ENCODE data around the gene RPL32. TPM values are rescaled to one million over a fixed set of nuclear protein-coding genes. Genes with fewer than 3 reads are reported as not detected.

The RPL32 gene
- total RNA-seq, 1 experiment from 2014 or later = 1,853 TPM

- no peak overlapping the region for H3K4me2 ChIP-seq (ENCODE audit: low read length)
- H3K4me3 ChIP-seq (replicated peaks in 1 of 2; ENCODE audit: low read depth in 1 of 2, low read length in 2 of 2) = no peak overlapping the region
- H3K4me1 ChIP-seq (ENCODE audit: control insufficient read depth in 1 of 2, insufficient read depth in 2 of 2, low read length in 2 of 2) = peaks cover 9% of the 10 kb centered on the region in 2 experiments
- H3K79me2 ChIP-seq (ENCODE audit: insufficient read depth, low read length) = no peaks in the 10 kb centered on the region
- ATAC-seq (no peak), DNase-seq (ENCODE audit: low read depth, low spot score) (no peak)
- no peaks in the 10 kb centered on the region for H3K36me3 ChIP-seq (ENCODE audit: control insufficient read depth in 1 of 2, insufficient read depth in 2 of 2, low read length in 2 of 2)
- TF ChIP-seq CEBPB (IDR thresholded peaks at IDR 0.05; ENCODE audit: low read depth) = no peak
- TF ChIP-seq ATF3 (IDR thresholded peaks at IDR 0.05) = no peak
- no peak for TF ChIP-seq YY1 (IDR thresholded peaks at IDR 0.05; ENCODE audit: extremely low read depth, insufficient replicate concordance, low read depth, low read length)
- no peak for TF ChIP-seq TCF7L2 (IDR thresholded peaks at IDR 0.05; ENCODE audit: borderline replicate concordance, extremely low read depth, insufficient read depth, insufficient read length)
- no peak for TF ChIP-seq ZNF274 (IDR thresholded peaks at IDR 0.05; ENCODE audit: low read depth, low read length)
- TF ChIP-seq EZH2phosphoT487 (IDR thresholded peaks at IDR 0.05; ENCODE audit: borderline replicate concordance) = no peak
- no peak for TF ChIP-seq EZH2 (IDR thresholded peaks at IDR 0.05)
- no peak for TF ChIP-seq ZFX (IDR thresholded peaks at IDR 0.05)
- no peak for TF ChIP-seq ZBTB33 (IDR thresholded peaks at IDR 0.05; ENCODE audit: extremely low read depth, insufficient replicate concordance, low read length)
- TF ChIP-seq SIN3A (IDR thresholded peaks at IDR 0.05; ENCODE audit: low read depth) = no peak
- TF ChIP-seq SP1 (IDR thresholded peaks at IDR 0.05; ENCODE audit: low read depth) = no peak
- no peak for TF ChIP-seq REST (IDR thresholded peaks at IDR 0.05; ENCODE audit: low read depth)
- no peak for TF ChIP-seq SRF (IDR thresholded peaks at IDR 0.05; ENCODE audit: low read depth)
- TF ChIP-seq JUND (IDR thresholded peaks at IDR 0.05) = no peak
- no peak for TF ChIP-seq CBX3 (IDR thresholded peaks at IDR 0.05; ENCODE audit: low read depth)
- no peak for TF ChIP-seq POLR2A (IDR thresholded peaks at IDR 0.05; ENCODE audit: borderline replicate concordance, extremely low read depth, insufficient read depth, insufficient read length)
- TF ChIP-seq EGR1 (IDR thresholded peaks at IDR 0.05; ENCODE audit: low read depth) = no peak
- TF ChIP-seq MAX (IDR thresholded peaks at IDR 0.05) = no peak
- no peak for TF ChIP-seq RAD21 (IDR thresholded peaks at IDR 0.05; ENCODE audit: low read depth)
- H3K9ac ChIP-seq (ENCODE audit: low read length) = no peak overlapping the region
- no peaks in the 10 kb centered on the region for H3K27me3 ChIP-seq (ENCODE audit: insufficient read depth, low read length)
- POLR2A ChIA-PET = no interaction called here
- no peaks in the 10 kb centered on the region for H3K9me3 ChIP-seq (ENCODE audit: control insufficient read depth in 1 of 2, insufficient read depth in 1 of 2, low read depth in 1 of 2, low read length in 2 of 2)
- no peak overlapping the region for H2AFZ ChIP-seq (ENCODE audit: low read depth, low read length, poor library complexity, severe bottlenecking)
- CTCF ChIA-PET = interaction anchor here (1.3 kb wide), 1 partner anchor 8 kb away, joined by 3 read pairs; no protein-coding TSS in a partner anchor
- no peak overlapping the region for H3K27ac ChIP-seq (ENCODE audit: low read depth, low read length)
- H3K9me2 ChIP-seq (ENCODE audit: insufficient read depth) = no peaks in the 10 kb centered on the region
- H4K20me1 ChIP-seq (ENCODE audit: insufficient read depth) = no peaks in the 10 kb centered on the region
- RAD21 ChIA-PET (ENCODE audit: low non-redundant PET in 1 of 2, low total read pairs in 2 of 2, uncharacterized antibody in 2 of 2, unreplicated experiment in 2 of 2) = no interaction called here
- no TSS peak for BruUV-seq (replicated peaks)
- intact Hi-C loops (cut with micrococcal nuclease) = no loop called here
Observed at GRCh38 chr3:12815078-12815477, 26.3 kb downstream of the RPL32 start.
